ENCODE measurements around the gene FAM221B. TPM values are rescaled to one million over a fixed set of nuclear protein-coding genes. Genes with fewer than 3 reads are reported as not detected.

FAM221B gene
- total and polyA plus RNA-seq, 9 of the 15 experiments (the other 6 are each of a cell fraction or from before 2014, with no cell fraction given), result 0.01 TPM; not detected in 8

DNA sequence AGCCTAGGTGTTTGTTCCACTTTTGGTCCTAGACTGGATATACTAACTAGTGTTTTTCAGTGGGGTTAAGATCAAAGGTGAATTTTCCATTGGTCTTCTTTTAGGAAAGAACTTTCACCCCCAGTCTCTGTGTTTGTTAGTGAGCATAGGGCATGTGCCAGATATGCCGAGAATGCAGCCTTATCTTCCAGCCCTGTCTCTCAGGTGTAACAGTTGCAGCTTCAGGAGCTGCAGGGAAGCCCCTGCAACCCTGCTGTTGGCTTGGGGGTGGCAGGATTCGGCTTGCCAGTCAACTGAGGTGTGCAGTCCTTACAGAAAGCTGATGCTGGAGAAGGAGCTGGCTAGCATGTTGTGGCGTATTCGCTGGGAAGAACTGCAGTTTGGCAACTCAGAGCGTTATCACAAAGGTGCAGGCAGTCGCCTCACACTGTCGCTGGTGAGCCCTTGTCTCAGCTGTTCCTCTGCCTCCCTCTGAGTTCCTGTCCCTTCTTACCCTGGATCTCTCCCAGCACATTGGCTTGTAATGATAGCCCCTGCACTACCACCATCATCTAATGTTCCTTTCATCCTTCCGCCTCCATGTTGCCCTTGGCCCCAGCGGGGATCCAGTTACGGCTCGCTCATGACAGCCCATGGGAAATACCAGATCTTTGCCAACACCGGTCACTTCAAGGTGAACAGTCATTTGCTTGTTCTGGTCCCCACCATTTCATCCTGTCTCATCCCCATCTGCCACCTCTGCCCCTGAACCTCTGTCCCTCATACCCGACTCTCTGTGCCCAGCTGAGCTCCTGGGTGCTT lies 27.0 kb downstream of the FAM221B start (continued):
- TF ChIP-seq, protein P1, sequence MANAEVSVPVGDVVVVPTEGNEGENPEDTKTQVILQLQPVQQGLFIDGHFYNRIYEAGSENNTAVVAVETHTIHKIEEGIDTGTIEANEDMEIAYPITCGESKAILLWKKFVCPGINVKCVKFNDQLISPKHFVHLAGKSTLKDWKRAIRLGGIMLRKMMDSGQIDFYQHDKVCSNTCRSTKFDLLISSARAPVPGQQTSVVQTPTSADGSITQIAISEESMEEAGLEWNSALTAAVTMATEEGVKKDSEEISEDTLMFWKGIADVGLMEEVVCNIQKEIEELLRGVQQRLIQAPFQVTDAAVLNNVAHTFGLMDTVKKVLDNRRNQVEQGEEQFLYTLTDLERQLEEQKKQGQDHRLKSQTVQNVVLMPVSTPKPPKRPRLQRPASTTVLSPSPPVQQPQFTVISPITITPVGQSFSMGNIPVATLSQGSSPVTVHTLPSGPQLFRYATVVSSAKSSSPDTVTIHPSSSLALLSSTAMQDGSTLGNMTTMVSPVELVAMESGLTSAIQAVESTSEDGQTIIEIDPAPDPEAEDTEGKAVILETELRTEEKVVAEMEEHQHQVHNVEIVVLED (CRISPR knock-in tag; IDR thresholded peaks at IDR 0.05), result no peak
- TF ChIP-seq, protein P2, sequence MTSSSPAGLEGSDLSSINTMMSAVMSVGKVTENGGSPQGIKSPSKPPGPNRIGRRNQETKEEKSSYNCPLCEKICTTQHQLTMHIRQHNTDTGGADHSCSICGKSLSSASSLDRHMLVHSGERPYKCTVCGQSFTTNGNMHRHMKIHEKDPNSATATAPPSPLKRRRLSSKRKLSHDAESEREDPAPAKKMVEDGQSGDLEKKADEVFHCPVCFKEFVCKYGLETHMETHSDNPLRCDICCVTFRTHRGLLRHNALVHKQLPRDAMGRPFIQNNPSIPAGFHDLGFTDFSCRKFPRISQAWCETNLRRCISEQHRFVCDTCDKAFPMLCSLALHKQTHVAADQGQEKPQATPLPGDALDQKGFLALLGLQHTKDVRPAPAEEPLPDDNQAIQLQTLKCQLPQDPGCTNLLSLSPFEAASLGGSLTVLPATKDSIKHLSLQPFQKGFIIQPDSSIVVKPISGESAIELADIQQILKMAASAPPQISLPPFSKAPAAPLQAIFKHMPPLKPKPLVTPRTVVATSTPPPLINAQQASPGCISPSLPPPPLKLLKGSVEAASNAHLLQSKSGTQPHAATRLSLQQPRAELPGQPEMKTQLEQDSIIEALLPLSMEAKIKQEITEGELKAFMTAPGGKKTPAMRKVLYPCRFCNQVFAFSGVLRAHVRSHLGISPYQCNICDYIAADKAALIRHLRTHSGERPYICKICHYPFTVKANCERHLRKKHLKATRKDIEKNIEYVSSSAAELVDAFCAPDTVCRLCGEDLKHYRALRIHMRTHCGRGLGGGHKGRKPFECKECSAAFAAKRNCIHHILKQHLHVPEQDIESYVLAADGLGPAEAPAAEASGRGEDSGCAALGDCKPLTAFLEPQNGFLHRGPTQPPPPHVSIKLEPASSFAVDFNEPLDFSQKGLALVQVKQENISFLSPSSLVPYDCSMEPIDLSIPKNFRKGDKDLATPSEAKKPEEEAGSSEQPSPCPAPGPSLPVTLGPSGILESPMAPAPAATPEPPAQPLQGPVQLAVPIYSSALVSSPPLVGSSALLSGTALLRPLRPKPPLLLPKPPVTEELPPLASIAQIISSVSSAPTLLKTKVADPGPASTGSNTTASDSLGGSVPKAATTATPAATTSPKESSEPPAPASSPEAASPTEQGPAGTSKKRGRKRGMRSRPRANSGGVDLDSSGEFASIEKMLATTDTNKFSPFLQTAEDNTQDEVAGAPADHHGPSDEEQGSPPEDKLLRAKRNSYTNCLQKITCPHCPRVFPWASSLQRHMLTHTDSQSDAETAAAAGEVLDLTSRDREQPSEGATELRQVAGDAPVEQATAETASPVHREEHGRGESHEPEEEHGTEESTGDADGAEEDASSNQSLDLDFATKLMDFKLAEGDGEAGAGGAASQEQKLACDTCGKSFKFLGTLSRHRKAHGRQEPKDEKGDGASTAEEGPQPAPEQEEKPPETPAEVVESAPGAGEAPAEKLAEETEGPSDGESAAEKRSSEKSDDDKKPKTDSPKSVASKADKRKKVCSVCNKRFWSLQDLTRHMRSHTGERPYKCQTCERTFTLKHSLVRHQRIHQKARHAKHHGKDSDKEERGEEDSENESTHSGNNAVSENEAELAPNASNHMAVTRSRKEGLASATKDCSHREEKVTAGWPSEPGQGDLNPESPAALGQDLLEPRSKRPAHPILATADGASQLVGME (CRISPR knock-in tag; IDR thresholded peaks at IDR 0.05), result no peak
- TF ChIP-seq ESRRA (IDR thresholded peaks at IDR 0.05; ENCODE audit: borderline replicate concordance, low read depth) (no peak), RHOXF2B (CRISPR knock-in tag; conservative IDR thresholded peaks at IDR 0.05) (no peak), RFX5 (IDR thresholded peaks at IDR 0.05; ENCODE audit: low read depth, low read length) (no peak), ZNF408 (CRISPR knock-in tag; IDR thresholded peaks at IDR 0.05; ENCODE audit: low read depth) (no peak), SRSF3 (IDR thresholded peaks at IDR 0.05; ENCODE audit: insufficient read depth, low read length) (no peak), BACH1 (tag; IDR thresholded peaks at IDR 0.05) (no peak), MXI1 (IDR thresholded peaks at IDR 0.05; ENCODE audit: low read depth, low read length) (no peak), ZNF316 (IDR thresholded peaks at IDR 0.05) (no peak), NCOR1 (IDR thresholded peaks at IDR 0.05) (peak; percentile 75), ZNF3 (CRISPR knock-in tag; IDR thresholded peaks at IDR 0.05) (no peak), RBM34 (IDR thresholded peaks at IDR 0.05; ENCODE audit: borderline replicate concordance, insufficient read depth, low read length) (no peak), TCF7 (IDR thresholded peaks at IDR 0.05; ENCODE audit: borderline replicate concordance) (no peak), ZSCAN29 (IDR thresholded peaks at IDR 0.05) (no peak), XRCC5 (IDR thresholded peaks at IDR 0.05; ENCODE audit: low read depth, low read length) (no peak)
- TF ChIP-seq, protein P3, sequence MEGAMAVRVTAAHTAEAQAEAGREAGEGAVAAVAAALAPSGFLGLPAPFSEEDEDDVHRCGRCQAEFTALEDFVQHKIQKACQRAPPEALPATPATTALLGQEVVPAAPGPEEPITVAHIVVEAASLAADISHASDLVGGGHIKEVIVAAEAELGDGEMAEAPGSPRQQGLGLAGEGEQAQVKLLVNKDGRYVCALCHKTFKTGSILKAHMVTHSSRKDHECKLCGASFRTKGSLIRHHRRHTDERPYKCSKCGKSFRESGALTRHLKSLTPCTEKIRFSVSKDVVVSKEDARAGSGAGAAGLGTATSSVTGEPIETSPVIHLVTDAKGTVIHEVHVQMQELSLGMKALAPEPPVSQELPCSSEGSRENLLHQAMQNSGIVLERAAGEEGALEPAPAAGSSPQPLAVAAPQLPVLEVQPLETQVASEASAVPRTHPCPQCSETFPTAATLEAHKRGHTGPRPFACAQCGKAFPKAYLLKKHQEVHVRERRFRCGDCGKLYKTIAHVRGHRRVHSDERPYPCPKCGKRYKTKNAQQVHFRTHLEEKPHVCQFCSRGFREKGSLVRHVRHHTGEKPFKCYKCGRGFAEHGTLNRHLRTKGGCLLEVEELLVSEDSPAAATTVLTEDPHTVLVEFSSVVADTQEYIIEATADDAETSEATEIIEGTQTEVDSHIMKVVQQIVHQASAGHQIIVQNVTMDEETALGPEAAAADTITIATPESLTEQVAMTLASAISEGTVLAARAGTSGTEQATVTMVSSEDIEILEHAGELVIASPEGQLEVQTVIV (CRISPR knock-in tag; IDR thresholded peaks at IDR 0.05; ENCODE audit: borderline replicate concordance), result no peak
- TF ChIP-seq, protein P4, sequence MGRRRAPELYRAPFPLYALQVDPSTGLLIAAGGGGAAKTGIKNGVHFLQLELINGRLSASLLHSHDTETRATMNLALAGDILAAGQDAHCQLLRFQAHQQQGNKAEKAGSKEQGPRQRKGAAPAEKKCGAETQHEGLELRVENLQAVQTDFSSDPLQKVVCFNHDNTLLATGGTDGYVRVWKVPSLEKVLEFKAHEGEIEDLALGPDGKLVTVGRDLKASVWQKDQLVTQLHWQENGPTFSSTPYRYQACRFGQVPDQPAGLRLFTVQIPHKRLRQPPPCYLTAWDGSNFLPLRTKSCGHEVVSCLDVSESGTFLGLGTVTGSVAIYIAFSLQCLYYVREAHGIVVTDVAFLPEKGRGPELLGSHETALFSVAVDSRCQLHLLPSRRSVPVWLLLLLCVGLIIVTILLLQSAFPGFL (CRISPR knock-in tag; IDR thresholded peaks at IDR 0.05), result no peak

All from K562 (cell line).